SU-DHL-6 (cell line): ENCODE results near the gene IL1RN.

Experiments used
- H2AFZ ChIP-seq: fragments of 200-600 bp; sonication (generic); 2 replicates; pipeline ENCODE4 v1.6.1; 2014; ENCODE audit warnings: low read depth, mild to moderate bottlenecking, moderate library complexity, mixed read lengths, antibody characterized with exemption, low read length; ENCODE audit not compliant: severe bottlenecking
- H3F3A ChIP-seq: fragments of 200-600 bp; shearing (Covaris generic); 2 replicates; pipeline ENCODE4 v1.6.0; 2016; ENCODE audit warnings: antibody characterized with exemption, mild to moderate bottlenecking; ENCODE audit not compliant: insufficient read depth
- H3K27ac ChIP-seq: fragments of 200-600 bp; sonication (generic); 2 replicates; pipeline ENCODE4 v1.5.1; 2016; ENCODE audit warnings: low read depth, mild to moderate bottlenecking, low read length, moderate library complexity, mixed read lengths
- H3K27me3 ChIP-seq: fragments of 200-600 bp; sonication (generic), shearing (Covaris generic); 2 replicates; pipeline ENCODE4 v1.6.0; 2014; ENCODE audit warnings: mild to moderate bottlenecking, low read length
- H3K36me3 ChIP-seq: fragments of 200-600 bp; sonication (generic); 2 replicates; pipeline ENCODE4 v1.6.1; 2014; ENCODE audit warnings: mild to moderate bottlenecking, low read length, mixed read lengths
- H3K4me2 ChIP-seq: fragments of 300-600, 200-600 bp; shearing (Covaris generic), sonication (generic); 2 replicates; pipeline ENCODE4 v1.6.0; 2014; ENCODE audit warnings: low read length, low read depth, mild to moderate bottlenecking; ENCODE audit not compliant: poor library complexity, severe bottlenecking
- H3K4me3 ChIP-seq: fragments of 200-600 bp; sonication (generic); 2 replicates; pipeline ENCODE4 v1.5.1; 2014; ENCODE audit warnings: antibody characterized with exemption, low read length, mild to moderate bottlenecking, mixed read lengths; ENCODE audit not compliant: insufficient read depth, poor library complexity, severe bottlenecking
- H3K79me2 ChIP-seq: fragments of 200-600 bp; sonication (generic); 2 replicates; pipeline ENCODE4 v1.6.1; 2014; ENCODE audit warnings: mild to moderate bottlenecking, low read length, moderate library complexity; ENCODE audit not compliant: insufficient read depth
- H3K9ac ChIP-seq: fragments of 200-600 bp; sonication (generic); 2 replicates; pipeline ENCODE4 v1.7.0; 2014; ENCODE audit warnings: mild to moderate bottlenecking, low read length
- H3K9me2 ChIP-seq: fragments of 200-600 bp; sonication (generic); replicated peaks from 2 replicates; pipeline ENCODE4 v1.6.1; 2014; ENCODE audit warnings: low read length; ENCODE audit not compliant: insufficient read depth
- H3K9me3 ChIP-seq: fragments of 200-600 bp; sonication (generic); 2 replicates; pipeline ENCODE4 v1.6.1; 2014; ENCODE audit warnings: low read length, mixed read lengths; ENCODE audit not compliant: insufficient read depth
- H4K20me1 ChIP-seq: fragments of 200-600 bp; sonication (generic); 2 replicates; pipeline ENCODE4 v1.6.1; 2014; ENCODE audit warnings: low read depth, mild to moderate bottlenecking, antibody characterized with exemption, low read length, moderate library complexity, mixed read lengths
- CTCF ChIP-seq: fragments of 200-600 bp; sonication (generic); IDR thresholded peaks from one replicate; pipeline ENCODE4 v1.5.1; 2017; ENCODE audit warnings: antibody characterized with exemption, mild to moderate bottlenecking, low read length, moderate library complexity; ENCODE audit not compliant: insufficient read depth, poor library complexity, severe bottlenecking
- EZH2phosphoT487 ChIP-seq: fragments of 200-600 bp; sonication (generic), shearing (Covaris generic); conservative IDR thresholded peaks from 2 replicates; pipeline ENCODE4 v1.6.1; 2018; ENCODE audit warnings: mild to moderate bottlenecking, antibody characterized with exemption, low read length, moderate library complexity, mixed read lengths

IL1RN gene

GRCh38 chr2:113089916-113090315 lies 37.5 kb upstream of the IL1RN start:
- no peak overlapping the region for H2AFZ ChIP-seq
- no peak overlapping the region for H3K4me2 ChIP-seq
- no peaks in the 10 kb centered on the region for H3K9me2 ChIP-seq
- no peaks in the 10 kb centered on the region for H3K36me3 ChIP-seq
- H3K27ac ChIP-seq = no peak overlapping the region
- H4K20me1 ChIP-seq = no peaks in the 10 kb centered on the region
- H3K4me3 ChIP-seq = no peak overlapping the region
- no peak for TF ChIP-seq CTCF
- TF ChIP-seq EZH2phosphoT487 = no peak
- H3F3A ChIP-seq = no peaks in the 10 kb centered on the region
- no peaks in the 10 kb centered on the region for H3K79me2 ChIP-seq
- no peaks in the 10 kb centered on the region for H3K27me3 ChIP-seq
- no peak overlapping the region for H3K9ac ChIP-seq
- H3K9me3 ChIP-seq = no peaks in the 10 kb centered on the region

DNA sequence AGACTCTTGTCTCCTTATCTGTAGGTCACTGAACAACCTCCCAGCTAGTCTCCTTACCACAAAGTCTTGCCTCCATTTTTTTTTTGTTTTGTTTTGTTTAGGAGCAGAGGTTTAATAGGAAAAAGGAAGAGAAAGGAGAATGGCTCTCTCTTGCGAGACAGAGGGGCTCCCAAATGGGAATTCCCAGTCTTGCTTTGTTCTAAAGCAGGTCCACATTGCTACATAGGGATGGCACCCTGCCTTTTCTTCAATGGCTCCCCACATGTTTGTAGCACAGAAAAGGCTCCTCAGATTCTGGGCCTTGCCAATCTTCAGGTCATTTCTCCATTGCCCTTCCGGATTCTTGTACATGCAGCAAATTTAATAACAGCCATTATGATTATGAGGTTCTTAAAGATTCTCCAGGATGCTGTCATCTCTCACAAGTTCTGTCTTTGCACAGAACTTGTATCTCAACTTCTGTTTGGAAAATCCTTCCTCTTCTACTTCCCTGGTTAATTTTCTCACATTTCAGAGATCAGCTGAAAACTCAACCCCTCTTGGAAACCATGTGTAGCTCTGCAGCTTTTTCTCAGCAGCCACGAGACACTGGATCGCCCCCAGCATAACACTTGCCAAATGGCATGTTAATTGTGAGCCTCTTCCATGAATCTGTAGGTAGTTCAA lies 36.0 kb upstream of the IL1RN start:
- Histone ChIP-seq H3K9ac (no peak overlapping the region), H3K27me3 (no peaks in the 10 kb centered on the region), H3K4me2 (no peak overlapping the region), H3K4me3 (no peak overlapping the region), H3K79me2 (no peaks in the 10 kb centered on the region), H3K27ac (no peak overlapping the region), H3F3A (no peaks in the 10 kb centered on the region), H3K36me3 (no peaks in the 10 kb centered on the region), H3K9me3 (no peaks in the 10 kb centered on the region), H4K20me1 (no peaks in the 10 kb centered on the region), H3K9me2 (no peaks in the 10 kb centered on the region), H2AFZ (no peak overlapping the region)
- no peak for TF ChIP-seq EZH2phosphoT487
- no peak for TF ChIP-seq CTCF

- Histone ChIP-seq H3K27ac (no peak overlapping the region), H3F3A (no peaks in the 10 kb centered on the region), H3K36me3 (no peaks in the 10 kb centered on the region), H3K27me3 (no peaks in the 10 kb centered on the region), H3K79me2 (no peaks in the 10 kb centered on the region), H4K20me1 (no peaks in the 10 kb centered on the region), H3K4me2 (no peak overlapping the region), H3K9me3 (no peaks in the 10 kb centered on the region), H3K4me3 (no peak overlapping the region), H3K9me2 (no peaks in the 10 kb centered on the region), H2AFZ (no peak overlapping the region), H3K9ac (no peak overlapping the region)
- TF ChIP-seq EZH2phosphoT487 = no peak
- TF ChIP-seq CTCF = no peak
Observed at GRCh38 chr2:113092864-113093612, 34.4 kb upstream of the IL1RN start.
